Activated CD4-positive, alpha-beta T cell treated with anti-CD3 and anti-CD28 coated beads for 1 hour (primary cell): ENCODE data around the gene AGPAT1.

ENCODE experiments used
- DNase-seq: peaks from one replicate; pipeline ENCODE4 v3.0.0-alpha.2; 2020

Gene AGPAT1

GRCh38 chr6:32167761-32168262 is 8.1 kb downstream of the AGPAT1 start:
- no peak for DNase-seq

- DNase-seq, result no peak
Measured at GRCh38 chr6:32167154-32167760, 8.6 kb downstream of the AGPAT1 start.

DNA sequence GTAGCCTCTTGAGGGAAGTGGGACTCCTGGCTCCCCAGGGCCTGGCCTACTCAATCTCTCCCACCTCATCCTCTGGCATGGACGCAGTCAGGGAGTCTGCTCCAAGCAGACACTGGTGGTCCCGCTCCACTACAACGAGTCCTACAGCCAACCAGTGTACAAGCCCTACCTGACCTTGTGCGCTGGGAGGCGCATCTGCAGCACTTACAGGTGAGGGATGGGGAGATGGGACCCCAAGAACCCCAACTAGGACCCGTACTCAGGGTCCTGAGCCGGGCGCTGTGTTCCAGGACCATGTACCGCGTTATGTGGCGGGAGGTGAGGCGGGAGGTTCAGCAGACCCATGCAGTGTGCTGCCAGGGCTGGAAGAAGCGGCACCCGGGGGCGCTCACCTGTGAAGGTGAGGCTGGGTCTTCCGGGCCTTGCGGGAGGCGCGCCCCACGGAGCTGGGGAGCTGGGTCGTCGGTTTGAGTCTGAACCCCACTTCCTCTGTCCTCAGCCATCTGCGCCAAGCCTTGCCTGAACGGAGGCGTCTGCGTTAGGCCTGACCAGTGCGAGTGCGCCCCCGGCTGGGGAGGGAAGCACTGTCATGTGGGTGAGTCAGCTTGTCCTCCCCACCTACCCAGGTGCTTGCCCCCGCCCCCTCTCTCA is 9.3 kb downstream of the AGPAT1 start:
- DNase-seq, result no peak

DNA sequence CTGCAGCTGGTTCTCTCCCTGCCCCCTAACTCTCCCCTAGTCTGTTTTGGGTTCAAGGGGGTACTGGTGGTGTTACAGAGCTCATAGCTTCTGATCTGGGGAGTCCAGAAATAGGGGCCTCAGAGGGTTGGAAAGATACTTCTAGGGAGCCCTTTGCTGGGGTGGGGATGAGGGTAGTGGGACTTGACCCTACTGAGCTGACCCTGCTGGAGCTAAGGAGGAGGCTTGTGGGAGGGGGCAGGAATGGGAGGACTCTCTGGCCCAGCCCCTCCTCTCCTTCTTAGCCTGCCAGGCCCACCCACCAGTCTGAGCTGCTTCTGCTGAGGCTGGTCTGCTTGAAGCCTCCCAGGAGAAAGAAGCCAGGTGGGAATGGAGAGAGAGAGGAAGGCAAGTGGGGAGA is 11.6 kb downstream of the AGPAT1 start, which contains the start of gene EGFL8:
Gene EGFL8, plus strand, starts transcription at position 301 of the 400 bp plus-strand sequence. CDS start 1,571 bp downstream, outside the sequence.
- DNase-seq, result no peak

GRCh38 chr6:32163559-32164258 is 12.2 kb downstream of the AGPAT1 start:
- no peak for DNase-seq

DNA sequence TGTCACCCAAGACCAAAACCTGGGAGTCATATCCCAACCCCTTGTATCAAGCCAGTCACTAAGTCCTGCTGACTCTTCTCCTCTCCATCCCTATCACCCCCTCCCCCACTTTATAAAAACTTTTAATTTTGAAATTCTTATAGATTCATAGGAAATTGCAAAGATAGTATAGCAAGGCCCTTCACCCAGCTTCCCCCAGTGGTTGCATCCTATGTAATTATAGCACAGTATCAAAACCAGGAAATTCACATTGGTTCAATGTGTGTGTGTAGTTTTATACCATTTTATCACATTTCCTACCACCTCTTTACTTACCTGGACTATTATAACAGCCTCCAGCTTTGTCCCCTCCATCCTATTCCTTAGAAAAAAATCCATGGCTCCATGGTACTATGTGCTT is 17.8 kb downstream of the AGPAT1 start:
- no peak for DNase-seq

DNA sequence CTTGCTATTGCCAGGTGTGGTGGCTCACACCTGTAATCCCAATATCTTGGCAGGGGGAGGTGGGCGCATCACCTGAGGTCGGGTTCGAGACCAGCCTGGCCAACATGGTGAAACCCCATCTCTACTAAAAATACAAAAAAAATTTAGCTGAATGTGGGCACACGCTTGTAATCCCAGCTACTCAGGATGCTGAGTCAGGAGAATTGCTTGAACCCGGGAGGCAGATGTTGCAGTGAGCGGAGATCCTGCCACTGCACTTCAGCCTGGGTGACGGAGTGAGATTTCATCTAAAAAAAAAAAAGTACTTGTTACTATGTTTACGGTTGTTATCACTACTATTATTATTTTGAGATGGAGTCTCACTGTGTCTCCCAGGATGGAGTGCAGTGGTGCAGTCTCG is 19.0 kb downstream of the AGPAT1 start:
- no peak for DNase-seq

- DNase-seq, result peak; percentile 50
Measured at GRCh38 chr6:32154514-32155161, 21.2 kb downstream of the AGPAT1 start.

DNA sequence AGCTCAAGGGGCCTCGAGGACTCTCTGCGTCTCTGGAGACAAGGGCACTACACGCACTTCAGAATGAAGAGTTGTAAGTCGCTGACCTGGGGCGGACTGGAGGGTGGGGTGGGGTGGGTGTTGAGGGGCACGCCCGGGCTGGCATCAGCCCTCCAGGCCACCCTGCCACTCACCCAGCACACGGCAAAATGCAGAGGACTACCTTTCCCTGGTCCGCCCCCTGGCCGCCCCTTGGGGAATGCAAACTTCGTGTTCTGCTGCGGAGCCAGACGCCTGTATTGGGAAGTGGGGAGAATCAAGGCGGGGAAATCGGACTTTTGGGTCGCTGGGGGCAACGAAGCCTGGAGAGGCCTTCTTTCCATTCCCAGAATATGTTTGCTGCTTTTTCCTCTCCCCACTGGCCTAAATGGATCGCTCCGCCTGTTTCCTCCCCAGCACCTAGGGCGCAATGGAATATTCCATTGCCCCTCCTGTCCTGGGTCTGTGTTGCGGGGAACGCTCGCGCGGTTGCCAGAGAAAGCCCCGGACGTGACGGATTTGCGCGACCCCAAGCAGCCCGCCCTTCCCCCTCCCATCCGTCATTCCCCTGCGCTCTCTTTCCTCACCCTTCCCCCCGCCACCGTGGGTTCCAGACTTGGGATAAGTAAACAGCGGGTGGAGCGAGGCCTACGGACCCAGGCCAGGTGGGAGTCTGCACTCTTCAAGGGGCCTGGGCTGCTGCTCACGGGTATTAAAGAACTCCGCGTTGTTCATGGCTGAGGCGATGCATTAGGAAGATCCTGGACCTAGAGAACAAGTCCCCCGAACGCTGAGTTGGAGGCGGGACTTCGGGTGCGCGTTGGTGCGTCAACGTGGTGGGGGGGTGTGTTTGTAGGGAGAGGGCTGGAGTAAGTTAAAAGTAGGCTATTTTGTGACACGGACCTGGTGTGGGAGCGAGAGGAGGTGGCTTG is 22.0 kb downstream of the AGPAT1 start, which contains the start of gene PPT2:
Gene PPT2, plus strand, starts transcription at position 578 of the 950 bp plus-strand sequence. CDS start 454 bp downstream, outside the sequence.
- peak; percentile 55 for DNase-seq

DNA sequence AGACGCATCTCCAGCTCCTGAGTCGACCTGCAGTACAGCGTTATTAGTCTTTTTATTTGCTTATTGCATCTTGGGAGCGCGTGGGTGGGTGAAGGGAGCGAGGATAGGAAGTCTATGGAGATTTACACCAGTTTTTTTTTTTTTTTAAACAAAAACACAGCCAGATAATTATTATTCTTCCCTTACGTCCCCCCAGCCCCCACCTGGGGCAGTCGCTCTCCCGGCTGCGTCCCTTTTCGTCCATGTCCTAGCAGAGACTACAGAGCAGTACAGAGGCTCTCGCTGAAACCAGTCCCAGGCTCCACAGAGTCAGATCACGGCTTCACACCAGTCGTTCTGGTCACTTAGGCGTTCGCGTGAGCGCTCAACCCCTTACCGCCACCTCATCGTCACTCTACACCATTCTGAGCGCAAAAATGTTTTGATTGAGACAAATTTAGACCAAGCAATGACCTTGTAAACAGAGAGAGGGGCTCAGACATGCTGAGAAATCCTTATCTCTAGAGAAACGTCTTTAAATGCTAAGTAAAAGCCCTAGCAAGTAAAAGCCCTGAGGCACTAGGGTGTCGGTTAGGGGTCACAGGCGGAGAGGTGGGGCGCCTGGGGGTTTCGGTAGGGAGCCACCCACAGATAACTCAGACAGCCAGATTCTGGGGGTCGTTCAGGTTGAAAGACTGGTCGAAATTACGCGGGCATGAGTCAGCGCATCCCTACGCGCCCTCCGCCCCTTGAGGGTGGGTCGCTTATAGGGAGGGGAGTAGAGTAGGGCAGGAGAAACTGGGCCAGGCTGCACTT is 22.9 kb downstream of the AGPAT1 start:
- no peak for DNase-seq

GRCh38 chr6:32151863-32152768 is 23.8 kb downstream of the AGPAT1 start, which contains the start of gene PRRT1:
Gene PRRT1, minus strand, starts transcription at chr6:32151939. Its CDS starts 112 bp downstream, at chr6:32151827.
- no peak for DNase-seq

DNA sequence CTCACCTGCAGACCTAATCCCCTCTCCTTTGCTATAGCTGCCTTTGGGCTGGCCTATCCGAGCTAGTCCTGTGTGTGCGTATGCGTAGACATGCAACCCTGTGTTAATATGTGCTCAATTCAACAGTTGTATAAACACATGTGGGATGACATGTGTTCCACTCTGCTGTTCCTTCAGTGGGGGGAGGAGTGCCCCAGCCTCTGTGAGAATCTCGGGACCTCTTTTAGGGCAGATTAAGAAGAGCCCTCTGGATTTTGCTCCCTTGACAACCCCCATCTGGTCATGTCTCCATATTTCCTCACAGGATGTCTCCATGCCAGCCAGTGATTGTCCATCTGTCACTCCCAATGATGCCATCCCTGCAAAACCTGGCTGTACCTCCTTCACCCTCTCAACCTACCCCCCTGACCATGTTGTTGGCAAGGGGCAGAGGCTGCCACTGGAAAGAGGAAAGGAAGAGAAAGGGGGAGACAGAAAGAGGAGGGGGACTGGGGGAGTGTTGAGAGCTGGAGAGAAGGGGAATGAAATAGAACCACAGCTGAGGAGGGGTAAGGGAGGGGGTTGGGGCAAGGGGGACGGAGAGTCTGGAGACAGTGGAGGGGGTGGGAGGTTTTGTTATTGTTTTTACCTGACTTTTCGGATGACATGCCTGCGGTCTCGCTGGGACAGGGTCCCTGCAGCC is 24.6 kb downstream of the AGPAT1 start:
- DNase-seq, result no peak

DNA sequence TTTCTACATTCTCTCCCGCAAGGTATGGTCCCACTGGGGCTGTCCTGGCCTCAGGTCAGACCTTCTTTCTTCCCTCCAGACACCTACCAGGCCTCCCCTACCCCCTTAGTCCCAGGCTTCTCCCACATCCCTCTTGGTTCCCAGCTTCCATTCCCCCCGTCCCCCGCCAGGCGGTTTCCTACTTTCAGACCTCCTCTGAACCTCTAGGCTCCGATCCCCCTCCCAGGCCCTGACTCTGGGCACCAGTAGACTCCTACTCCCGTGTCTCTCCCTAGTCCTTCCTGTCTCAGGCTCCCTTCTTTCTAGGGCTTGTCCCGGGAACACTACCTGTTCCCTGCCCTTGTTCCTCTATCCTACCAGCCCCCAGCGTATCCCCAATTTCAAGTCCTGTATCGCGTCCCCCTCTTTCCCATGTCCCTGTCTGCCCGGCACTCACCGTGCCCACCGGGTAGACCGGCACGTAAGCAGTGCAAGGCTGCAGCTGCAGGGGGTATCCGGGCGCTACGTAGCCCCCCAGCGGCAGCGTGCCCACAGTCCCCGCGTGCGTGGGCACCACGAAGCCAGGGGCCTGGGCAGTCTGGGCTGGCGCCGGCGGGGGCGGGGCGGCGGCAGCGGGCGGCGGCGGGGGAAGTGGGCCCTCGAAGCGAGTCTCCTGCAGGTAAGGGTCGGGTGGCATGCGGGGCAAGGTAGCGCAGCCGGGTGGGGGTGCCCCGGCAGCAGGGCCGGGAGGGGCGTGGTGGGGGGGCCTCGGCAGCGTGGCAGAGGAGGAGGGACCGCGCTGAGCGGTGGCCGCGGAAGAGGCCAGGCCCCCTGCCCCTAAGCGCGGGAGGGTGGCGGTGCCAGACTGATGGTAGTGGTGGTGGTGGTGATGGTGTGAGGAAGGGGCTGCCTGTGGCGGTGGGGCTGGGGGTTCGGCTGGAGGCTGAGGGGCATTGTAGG is 25.7 kb downstream of the AGPAT1 start:
- DNase-seq, result no peak

- DNase-seq, result no peak
Measured at GRCh38 chr6:32149092-32149755, 26.7 kb downstream of the AGPAT1 start.

DNA sequence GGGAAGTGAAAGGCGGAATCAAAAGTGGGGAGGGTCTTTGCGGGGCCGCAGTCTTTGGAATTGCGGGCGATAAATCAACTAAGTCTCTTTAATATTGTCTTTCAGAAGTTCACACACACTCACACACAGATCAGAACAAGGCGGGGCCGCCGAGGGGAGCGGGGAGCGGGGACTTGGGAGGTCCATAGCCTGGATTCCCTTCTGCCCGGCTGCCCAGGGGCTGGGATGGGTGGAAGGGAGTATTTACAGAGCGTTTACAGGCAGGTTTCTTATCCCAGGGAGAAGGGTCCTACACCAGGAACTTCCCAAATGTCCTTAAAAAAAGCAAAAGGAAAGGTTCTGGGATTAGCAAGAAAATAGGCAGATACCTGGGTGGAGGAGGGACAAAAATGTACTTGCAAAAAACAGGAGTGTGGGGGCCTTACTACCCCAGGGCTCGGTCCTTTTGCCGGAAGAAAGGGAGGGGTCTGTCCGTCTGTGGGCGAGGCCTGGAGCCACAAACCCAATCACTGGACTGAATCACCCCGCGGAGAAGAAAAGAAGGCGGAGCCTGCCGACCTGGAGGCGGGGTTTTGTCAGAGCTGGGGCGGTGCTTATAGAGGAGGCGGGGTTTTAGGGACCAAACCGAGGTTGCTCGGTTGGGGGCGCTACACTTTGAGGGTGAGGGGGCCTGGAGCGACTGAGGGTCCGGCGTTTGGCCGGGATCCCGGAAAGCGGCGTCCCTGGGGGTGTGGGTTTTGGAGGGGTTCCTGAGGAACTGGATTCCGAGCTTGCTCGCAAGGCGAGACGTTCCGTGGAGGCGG is 27.4 kb downstream of the AGPAT1 start:
- DNase-seq, result peak; percentile 61

GRCh38 chr6:32147401-32148132 is 28.3 kb downstream of the AGPAT1 start:
- no peak for DNase-seq
